ENCODE data around the gene NUDC. TPM values are rescaled to one million over a fixed set of nuclear protein-coding genes. Genes with fewer than 3 reads are reported as not detected.

NUDC gene
- total and polyA plus RNA-seq, 12 donors, result 48.9 to 95.9 (median 62.8) TPM

DNA sequence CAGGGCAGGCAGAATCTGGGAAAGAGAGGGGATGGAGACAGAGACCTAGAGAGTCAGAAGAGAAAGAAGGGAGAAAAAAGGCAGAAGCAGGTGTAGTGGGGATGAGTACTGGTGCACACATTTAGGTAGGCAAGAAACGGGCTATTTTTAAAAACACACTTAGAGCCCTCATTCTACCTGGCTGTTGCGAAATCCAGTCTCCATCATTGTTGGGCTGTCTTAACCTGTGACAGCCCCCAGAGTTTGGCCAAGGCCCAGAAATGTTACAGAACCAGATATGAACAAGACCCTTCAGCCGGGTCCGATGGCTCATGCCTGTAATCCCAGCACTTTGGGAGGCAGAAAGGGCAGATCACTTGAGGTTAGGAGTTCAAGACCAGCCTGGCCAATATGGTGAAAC lies 51.3 kb downstream of the NUDC start:
- TF ChIP-seq, protein P1, sequence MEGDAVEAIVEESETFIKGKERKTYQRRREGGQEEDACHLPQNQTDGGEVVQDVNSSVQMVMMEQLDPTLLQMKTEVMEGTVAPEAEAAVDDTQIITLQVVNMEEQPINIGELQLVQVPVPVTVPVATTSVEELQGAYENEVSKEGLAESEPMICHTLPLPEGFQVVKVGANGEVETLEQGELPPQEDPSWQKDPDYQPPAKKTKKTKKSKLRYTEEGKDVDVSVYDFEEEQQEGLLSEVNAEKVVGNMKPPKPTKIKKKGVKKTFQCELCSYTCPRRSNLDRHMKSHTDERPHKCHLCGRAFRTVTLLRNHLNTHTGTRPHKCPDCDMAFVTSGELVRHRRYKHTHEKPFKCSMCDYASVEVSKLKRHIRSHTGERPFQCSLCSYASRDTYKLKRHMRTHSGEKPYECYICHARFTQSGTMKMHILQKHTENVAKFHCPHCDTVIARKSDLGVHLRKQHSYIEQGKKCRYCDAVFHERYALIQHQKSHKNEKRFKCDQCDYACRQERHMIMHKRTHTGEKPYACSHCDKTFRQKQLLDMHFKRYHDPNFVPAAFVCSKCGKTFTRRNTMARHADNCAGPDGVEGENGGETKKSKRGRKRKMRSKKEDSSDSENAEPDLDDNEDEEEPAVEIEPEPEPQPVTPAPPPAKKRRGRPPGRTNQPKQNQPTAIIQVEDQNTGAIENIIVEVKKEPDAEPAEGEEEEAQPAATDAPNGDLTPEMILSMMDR (IDR thresholded peaks at IDR 0.05), result no peak
- WGBS, 2 donors, result 89 to 97% methylated on average over 4 of the region's 4 CpGs

DNA sequence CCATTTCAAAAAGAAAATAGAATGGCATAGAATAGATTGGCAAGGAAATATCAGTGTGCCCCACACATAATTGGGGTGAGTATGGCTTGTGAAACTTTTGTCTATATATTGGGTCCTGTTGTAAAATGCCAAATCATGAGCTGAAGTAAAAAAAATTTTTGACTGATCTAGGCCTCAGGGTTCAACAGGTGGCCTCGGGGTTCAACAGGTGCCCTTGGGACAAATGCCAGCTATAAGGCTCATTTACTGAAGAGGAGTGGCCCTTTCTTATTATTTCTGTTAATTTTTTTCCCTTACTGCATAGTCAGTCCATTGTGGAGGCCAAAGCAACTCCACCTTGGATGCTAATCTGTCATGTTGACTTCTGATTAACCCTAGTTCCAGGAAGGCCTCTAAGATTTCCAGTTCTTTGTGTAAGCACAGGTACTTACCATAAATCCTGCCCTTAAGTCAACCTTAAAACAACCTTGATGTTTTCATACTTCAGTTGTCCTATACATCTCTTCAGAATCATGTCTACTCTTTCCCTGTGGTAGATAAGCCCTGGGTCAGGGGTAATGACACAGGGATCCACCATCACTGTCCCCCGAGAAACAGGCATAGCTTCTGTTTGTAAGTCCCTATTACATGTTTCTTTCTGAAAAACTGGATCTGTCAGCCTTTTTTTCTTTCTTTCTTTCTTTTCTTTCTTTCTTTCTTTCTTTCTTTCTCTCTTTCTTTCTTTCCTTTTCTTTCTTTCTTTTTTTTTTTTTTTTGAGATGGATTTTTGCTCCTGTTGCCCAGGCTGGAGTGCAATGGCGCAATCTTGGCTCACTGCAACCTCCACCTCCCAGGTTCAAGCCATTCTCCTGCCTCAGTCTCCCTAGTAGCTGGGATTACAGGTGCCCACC lies 55.3 kb downstream of the NUDC start:
- DNase-seq (no peak), ATAC-seq (no peak)
- intact Hi-C loops (cut with DNase I), result loop anchor here in 1 of 10 donors (5.0 kb wide), 1 partner anchor 105 kb away; no protein-coding TSS in a partner anchor
- no peaks in the 10 kb centered on the region for H3K4me1 ChIP-seq
- no peak overlapping the region for H3K27ac ChIP-seq
- H3K4me3 ChIP-seq, result no peak overlapping the region
- no peaks in the 10 kb centered on the region for H3K36me3 ChIP-seq
- TF ChIP-seq, protein P1 (IDR thresholded peaks at IDR 0.05), result no peak
- H3K27me3 ChIP-seq, result peaks cover 0 to 7% (median 0%) of the 10 kb centered on the region in 7 donors
- 92 to 93% methylated on average over 3 of the region's 3 CpGs for WGBS, 2 donors
- no peaks in the 10 kb centered on the region for H3K9me3 ChIP-seq

More for the DNA sequence above, 51.3 kb downstream of the NUDC start:
- H3K9me3 ChIP-seq, result no peaks in the 10 kb centered on the region
- H3K4me3 ChIP-seq, result no peak overlapping the region
- no peak overlapping the region for H3K27ac ChIP-seq
- H3K36me3 ChIP-seq, result no peaks in the 10 kb centered on the region
- H3K27me3 ChIP-seq, result peaks cover 0 to 12% (median 5%) of the 10 kb centered on the region in 7 donors
- no peak for ATAC-seq
- DNase-seq, result no peak
- no peaks in the 10 kb centered on the region for H3K4me1 ChIP-seq
- intact Hi-C loops (cut with DNase I), result no loop called here

- ATAC-seq, result no peak
- intact Hi-C loops (cut with DNase I), result loop anchor here in 1 of 10 donors (5.0 kb wide), 1 partner anchor 103 kb away; no protein-coding TSS in a partner anchor
Measured at GRCh38 chr1:26978901-26979300, 57.4 kb downstream of the NUDC start.

GRCh38 chr1:26981146-26981846 lies 59.8 kb downstream of the NUDC start:
- no peaks in the 10 kb centered on the region for H3K4me1 ChIP-seq
- WGBS, 2 donors, result 67 to 80% methylated on average over 3 of the region's 3 CpGs
- intact Hi-C loops (cut with DNase I), result no loop called here
- H3K27ac ChIP-seq, result no peak overlapping the region
- no peak overlapping the region for H3K4me3 ChIP-seq
- no peaks in the 10 kb centered on the region for H3K9me3 ChIP-seq
- H3K27me3 ChIP-seq, result peaks cover 0 to 24% (median 7%) of the 10 kb centered on the region in 7 donors
- H3K36me3 ChIP-seq, result no peaks in the 10 kb centered on the region
- no peak for DNase-seq
- no peak for ATAC-seq
- TF ChIP-seq, protein P1 (IDR thresholded peaks at IDR 0.05), result no peak

More at GRCh38 chr1:26978901-26979300, 57.4 kb downstream of the NUDC start:
- Histone ChIP-seq H3K9me3 (no peaks in the 10 kb centered on the region), H3K4me1 (no peaks in the 10 kb centered on the region), H3K36me3 (no peaks in the 10 kb centered on the region), H3K27me3 (peaks cover 0 to 15% (median 6%) of the 10 kb centered on the region in 7 donors), H3K27ac (no peak overlapping the region), H3K4me3 (no peak overlapping the region)
- DNase-seq, result no peak
- TF ChIP-seq, protein P1 (IDR thresholded peaks at IDR 0.05), result no peak
- WGBS, 2 donors, result 66 to 69% methylated on average over 2 of the region's 2 CpGs
